OCI-LY7 (cell line): ENCODE measurements around the gene PCNX2. TPM values are rescaled to one million over a fixed set of nuclear protein-coding genes. Genes with fewer than 3 reads are reported as not detected.

Experiments used
- BruUV-seq: library from RNA; stranded (reverse); fragments of 400-500 nt; replicated peaks from 2 replicates; lab custom pipeline; 2021; lab: Mats Ljungman, UMichigan
- CTCF ChIA-PET: fragments of 300-600 bp; sonication (Branson Sonifier 250); formaldehyde crosslinking; loops from one replicate; lab custom pipeline; 2022; ENCODE audit warnings: antibody characterized with exemption; ENCODE audit not compliant: unreplicated experiment; lab: Charles Lee
- POLR2A ChIA-PET: fragments of 300-600 bp; sonication (Branson Sonifier 250); formaldehyde crosslinking; loops from one replicate; lab custom pipeline; 2022; ENCODE audit warnings: antibody characterized with exemption; lab: Charles Lee
- DNase-seq: peaks from one replicate; pipeline ENCODE4 v3.0.0-alpha.2; 2015; ENCODE audit warnings: low spot score
- H2AFZ ChIP-seq: fragments of 200-600 bp; sonication (generic), shearing (Covaris generic); 2 replicates; pipeline ENCODE4 v1.6.1; 2014; ENCODE audit warnings: mild to moderate bottlenecking, antibody characterized with exemption, low read length, moderate library complexity
- H3K27ac ChIP-seq: fragments of 200-600 bp; sonication (generic); 2 replicates; pipeline ENCODE4 v1.5.1; 2014; ENCODE audit warnings: mixed run types, low read depth, mild to moderate bottlenecking, moderate library complexity, low read length, inconsistent platforms; ENCODE audit not compliant: poor library complexity, severe bottlenecking
- H3K36me3 ChIP-seq: fragments of 200-600 bp; sonication (generic); 2 replicates; pipeline ENCODE4 v1.6.1; 2014; ENCODE audit warnings: mild to moderate bottlenecking, antibody characterized with exemption, low read length, moderate library complexity, mixed read lengths; ENCODE audit not compliant: insufficient read depth
- H3K4me1 ChIP-seq: fragments of 200-600 bp; sonication (generic); 2 replicates; pipeline ENCODE4 v1.5.1; 2014; ENCODE audit warnings: mild to moderate bottlenecking, low read length; ENCODE audit not compliant: insufficient read depth, poor library complexity, severe bottlenecking
- H3K4me2 ChIP-seq: fragments of 200-600 bp; sonication (generic); 2 replicates; pipeline ENCODE4 v1.6.1; 2014; ENCODE audit warnings: mild to moderate bottlenecking, low read length
- H3K4me3 ChIP-seq: fragments of 200-600 bp; sonication (generic); 2 replicates; pipeline ENCODE4 v1.5.1; 2014; ENCODE audit warnings: mild to moderate bottlenecking, low read depth, low read length; ENCODE audit not compliant: poor library complexity, severe bottlenecking
- H3K79me2 ChIP-seq: fragments of 200-600 bp; sonication (generic); 2 replicates; pipeline ENCODE4 v1.6.1; 2016; ENCODE audit warnings: low read depth, mild to moderate bottlenecking, low read length, moderate library complexity, mixed read lengths; ENCODE audit not compliant: insufficient read depth
- H3K9me2 ChIP-seq: fragments of 200-600 bp; sonication (generic); 2 replicates; pipeline ENCODE4 v1.6.1; 2016; ENCODE audit warnings: mild to moderate bottlenecking, low read length, mixed read lengths; ENCODE audit not compliant: insufficient read depth
- H3K9me3 ChIP-seq: fragments of 200-600 bp; sonication (generic); 2 replicates; pipeline ENCODE4 v1.6.1; 2014; ENCODE audit warnings: mild to moderate bottlenecking, mixed run types, low read length, mixed read lengths
- H4K20me1 ChIP-seq: fragments of 200-600 bp; sonication (generic); 2 replicates; pipeline ENCODE4 v1.6.1; 2014; ENCODE audit warnings: mild to moderate bottlenecking, antibody characterized with exemption, low read length, moderate library complexity, mixed read lengths; ENCODE audit not compliant: insufficient read depth
- EZH2phosphoT487 ChIP-seq: fragments of 200-600 bp; sonication (generic); IDR thresholded peaks from 2 replicates; pipeline ENCODE4 v1.6.1; 2018; ENCODE audit warnings: low read depth, borderline replicate concordance, mild to moderate bottlenecking, mixed run types, antibody characterized with exemption, low read length, moderate library complexity, mixed read lengths
- intact Hi-C: fragments of 100-400 bp; cut with micrococcal nuclease; formaldehyde crosslinking; loops from one replicate; pipeline ENCODE4 v1.10.0; 2022; ENCODE audit not compliant: unreplicated experiment
- total RNA-seq, 2 experiments: library from RNA; depleted of rRNA in 1 of 2; stranded (reverse); fragments of >200 nt in 1 of 2; shearing (Covaris generic) in 1 of 2; gene quantifications; 2 replicates each; pipeline ENCODE4 v1.2.3, GENCODE V29; 2014 to 2022
- TF ChIP-seq, protein P1 (sequence below): fragments of 200-600 bp; sonication (generic); conservative IDR thresholded peaks from 2 replicates; pipeline ENCODE4 v1.5.1; 2014; ENCODE audit warnings: mild to moderate bottlenecking, antibody characterized with exemption, low read length, moderate library complexity, mixed read lengths

The PCNX2 gene
- total RNA-seq, 2 experiments from 2014 or later = 17.1 to 26.9 TPM

DNA sequence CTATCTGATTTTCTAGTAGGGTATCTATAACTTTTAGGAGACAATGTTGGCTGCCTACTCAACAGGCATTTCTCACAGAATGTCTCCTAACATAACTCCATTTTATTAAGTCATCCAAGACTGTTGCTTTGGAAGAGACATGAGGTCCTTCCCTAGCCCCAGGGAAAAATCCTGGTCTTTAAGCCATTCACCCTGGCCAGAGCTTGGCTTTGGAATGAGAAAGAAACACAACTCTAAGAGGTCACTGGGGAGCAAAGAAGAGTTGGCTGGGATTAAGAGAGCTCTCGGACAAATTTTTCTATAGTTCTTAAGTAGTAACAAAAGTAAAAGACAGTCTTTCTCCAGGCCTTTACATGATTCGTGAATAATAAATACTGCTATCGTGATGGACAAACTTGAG lies 57.9 kb downstream of the PCNX2 start:
- Histone ChIP-seq H4K20me1 (no peaks in the 10 kb centered on the region), H3K4me2 (no peak overlapping the region), H2AFZ (no peak overlapping the region), H3K27ac (no peak overlapping the region), H3K9me3 (no peaks in the 10 kb centered on the region), H3K4me1 (no peaks in the 10 kb centered on the region), H3K4me3 (no peak overlapping the region), H3K36me3 (peaks cover 10% of the 10 kb centered on the region; the same call in 1 of the 2 replicates), H3K9me2 (no peaks in the 10 kb centered on the region), H3K79me2 (no peaks in the 10 kb centered on the region)
- TF ChIP-seq, protein P1, sequence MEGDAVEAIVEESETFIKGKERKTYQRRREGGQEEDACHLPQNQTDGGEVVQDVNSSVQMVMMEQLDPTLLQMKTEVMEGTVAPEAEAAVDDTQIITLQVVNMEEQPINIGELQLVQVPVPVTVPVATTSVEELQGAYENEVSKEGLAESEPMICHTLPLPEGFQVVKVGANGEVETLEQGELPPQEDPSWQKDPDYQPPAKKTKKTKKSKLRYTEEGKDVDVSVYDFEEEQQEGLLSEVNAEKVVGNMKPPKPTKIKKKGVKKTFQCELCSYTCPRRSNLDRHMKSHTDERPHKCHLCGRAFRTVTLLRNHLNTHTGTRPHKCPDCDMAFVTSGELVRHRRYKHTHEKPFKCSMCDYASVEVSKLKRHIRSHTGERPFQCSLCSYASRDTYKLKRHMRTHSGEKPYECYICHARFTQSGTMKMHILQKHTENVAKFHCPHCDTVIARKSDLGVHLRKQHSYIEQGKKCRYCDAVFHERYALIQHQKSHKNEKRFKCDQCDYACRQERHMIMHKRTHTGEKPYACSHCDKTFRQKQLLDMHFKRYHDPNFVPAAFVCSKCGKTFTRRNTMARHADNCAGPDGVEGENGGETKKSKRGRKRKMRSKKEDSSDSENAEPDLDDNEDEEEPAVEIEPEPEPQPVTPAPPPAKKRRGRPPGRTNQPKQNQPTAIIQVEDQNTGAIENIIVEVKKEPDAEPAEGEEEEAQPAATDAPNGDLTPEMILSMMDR = no peak
- TF ChIP-seq EZH2phosphoT487 = no peak
- intact Hi-C loops = no loop called here
- CTCF ChIA-PET = no interaction called here
- DNase-seq = no peak
- POLR2A ChIA-PET = no interaction called here
- BruUV-seq = no TSS peak

DNA sequence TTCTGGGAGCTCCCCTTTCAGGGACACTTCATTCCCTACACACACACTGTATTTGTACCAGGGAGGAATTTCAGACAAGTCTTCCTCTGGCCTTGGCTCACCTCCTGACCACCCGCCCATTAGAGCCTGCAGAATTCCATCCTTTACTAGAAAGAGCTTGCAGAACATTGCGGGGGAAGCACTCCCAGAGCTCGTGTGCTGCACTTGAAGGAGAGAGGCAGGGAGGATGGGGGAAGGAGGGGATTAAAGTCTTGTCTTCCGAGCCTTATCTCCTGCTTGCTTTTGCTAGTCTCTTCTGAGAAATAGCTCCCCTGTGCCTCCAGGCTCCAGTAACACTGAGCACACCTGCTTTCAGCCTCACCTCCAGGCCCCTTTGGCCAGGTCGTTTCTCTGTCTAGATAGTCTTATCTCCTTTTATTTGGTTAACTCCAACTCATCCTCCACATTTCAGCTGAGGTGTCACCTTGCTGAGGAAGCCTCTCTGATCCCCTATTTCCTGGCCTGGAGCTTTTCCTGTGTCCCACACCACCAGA lies 62.0 kb downstream of the PCNX2 start:
- BruUV-seq = no TSS peak
- Histone ChIP-seq H3K4me2 (no peak overlapping the region), H3K9me3 (no peaks in the 10 kb centered on the region), H3K36me3 (peaks cover 10% of the 10 kb centered on the region; the same call in 1 of the 2 replicates), H3K79me2 (no peaks in the 10 kb centered on the region), H3K4me1 (no peaks in the 10 kb centered on the region), H3K9me2 (no peaks in the 10 kb centered on the region), H3K27ac (no peak overlapping the region), H2AFZ (no peak overlapping the region), H4K20me1 (no peaks in the 10 kb centered on the region), H3K4me3 (no peak overlapping the region)
- POLR2A ChIA-PET = interaction anchor here (0.8 kb wide), 1 partner anchor 1024 kb away, joined by 3 read pairs; no protein-coding TSS in a partner anchor
- CTCF ChIA-PET = no interaction called here
- no peak for DNase-seq
- TF ChIP-seq, protein P1 = no peak
- no peak for TF ChIP-seq EZH2phosphoT487
- intact Hi-C loops = no loop called here

DNA sequence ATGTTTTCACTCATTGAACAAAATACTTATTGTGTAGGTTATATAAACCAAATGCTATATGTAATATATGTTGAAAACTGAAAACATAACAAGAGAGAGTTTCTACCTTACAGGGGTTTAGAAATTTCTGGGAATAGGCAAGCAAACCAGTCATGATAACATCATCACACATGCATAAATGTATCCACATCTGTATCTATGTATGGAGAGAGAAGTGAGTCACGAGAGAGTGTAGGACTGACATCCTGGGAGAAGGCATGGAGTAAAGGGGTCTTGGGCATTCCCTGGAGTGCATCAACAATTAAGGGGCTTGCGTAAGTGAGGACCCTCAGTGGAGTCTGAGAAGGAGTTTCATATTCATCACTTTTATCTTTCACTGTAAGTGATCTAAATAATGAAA lies 65.5 kb downstream of the PCNX2 start:
- H3K4me2 ChIP-seq = no peak overlapping the region
- ChIA-PET POLR2A (no interaction called here), CTCF (no interaction called here)
- H2AFZ ChIP-seq = no peak overlapping the region
- H3K4me1 ChIP-seq = no peaks in the 10 kb centered on the region
- H4K20me1 ChIP-seq = no peaks in the 10 kb centered on the region
- TF ChIP-seq, protein P1 = no peak
- no peak for TF ChIP-seq EZH2phosphoT487
- no TSS peak for BruUV-seq
- H3K36me3 ChIP-seq = peaks cover 4% of the 10 kb centered on the region; the same call in 1 of the 2 replicates
- H3K27ac ChIP-seq = no peak overlapping the region
- no peaks in the 10 kb centered on the region for H3K9me3 ChIP-seq
- no peak for DNase-seq
- intact Hi-C loops = no loop called here
- no peaks in the 10 kb centered on the region for H3K9me2 ChIP-seq
- no peaks in the 10 kb centered on the region for H3K79me2 ChIP-seq
- H3K4me3 ChIP-seq = no peak overlapping the region
